Measurements from ENCODE around the gene ASAH2. TPM values are rescaled to one million over a fixed set of nuclear protein-coding genes. Genes with fewer than 3 reads are reported as not detected.

Gene ASAH2
- 2.2 and 5.4 TPM in 2 replicates for total RNA-seq

GRCh38 chr10:50251394-50251793, at the start of gene ASAH2:
ASAH2 (minus strand) TSS chr10:50251516; CDS start chr10:50248610, 2,906 bp downstream.
- Mint-ChIP-seq H3K4me3 (no peak within 1 kb of the TSS), H3K9me3 (no peaks in the 10 kb centered on the region), H3K36me3 (ENCODE audit: low read depth) (no peaks in the 10 kb centered on the region), H3K27ac (no peak within 1 kb of the TSS), H3K27me3 (ENCODE audit: insufficient read depth) (peaks cover 11% of the 10 kb centered on the region), H3K4me1 (ENCODE audit: low read depth) (no peaks in the 10 kb centered on the region)
- no peak for DNase-seq (ENCODE audit: low spot score)
- intact Hi-C loops (cut with micrococcal nuclease): no loop called here

DNA sequence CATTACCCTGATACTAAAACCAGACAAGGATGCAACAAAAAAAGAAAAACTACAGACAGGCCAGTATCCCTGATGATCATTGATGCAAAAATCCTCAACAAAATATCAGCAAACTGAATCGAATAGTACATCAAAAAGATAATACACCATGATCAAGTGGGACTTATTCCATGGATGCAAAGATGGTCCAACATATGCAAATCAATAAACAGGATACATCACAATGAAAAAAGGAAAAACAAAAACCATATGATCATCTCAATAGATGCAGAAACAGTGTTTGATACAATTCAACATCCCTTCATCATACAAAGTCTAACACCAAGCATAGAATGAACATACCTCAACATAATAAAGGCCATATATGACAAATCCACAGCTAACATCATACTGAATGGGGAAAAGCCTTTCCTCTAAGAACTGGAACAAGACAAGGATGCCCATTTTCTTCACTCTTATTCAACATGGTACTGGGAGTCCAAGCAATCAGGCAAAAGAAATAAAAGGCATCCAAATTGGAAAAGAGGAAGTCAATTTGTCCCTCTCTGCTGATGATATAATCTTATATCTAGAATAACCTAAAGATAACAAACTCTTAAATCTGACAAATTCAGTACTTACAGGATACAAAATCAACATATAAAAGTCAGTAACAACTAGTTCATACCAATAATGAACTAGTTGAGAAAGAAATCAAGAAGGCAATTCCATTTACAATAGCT, 48.8 kb upstream of the ASAH2 start:
- Mint-ChIP-seq H3K27ac (no peak overlapping the region), H3K4me1 (ENCODE audit: low read depth) (no peaks in the 10 kb centered on the region), H3K4me3 (no peak overlapping the region), H3K9me3 (peaks cover 11% of the 10 kb centered on the region), H3K27me3 (ENCODE audit: insufficient read depth) (no peaks in the 10 kb centered on the region), H3K36me3 (ENCODE audit: low read depth) (peaks cover 1% of the 10 kb centered on the region)
- intact Hi-C loops (cut with micrococcal nuclease): loop anchor here (10.0 kb wide), 1 partner anchor 325 kb away; the partner anchor contains the start of gene SGMS1
- DNase-seq (ENCODE audit: low spot score): no peak

DNA sequence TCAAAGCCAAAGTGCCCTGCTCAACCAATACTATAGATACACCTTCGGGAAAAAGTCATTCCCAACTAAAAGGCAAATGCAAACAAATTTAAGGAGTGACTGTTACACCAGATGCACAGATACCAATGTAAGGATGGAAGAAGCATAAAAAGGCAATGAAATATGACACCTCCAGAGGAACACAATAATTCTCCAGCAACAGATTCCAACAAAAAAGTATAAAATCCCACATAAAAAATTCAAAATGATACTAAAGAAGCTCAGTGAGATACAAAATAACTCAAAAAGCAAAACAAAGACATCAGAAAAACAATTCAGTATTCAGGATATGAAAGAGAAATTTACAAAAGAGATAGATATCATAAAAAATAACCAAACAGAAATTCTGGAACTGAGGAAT, 44.1 kb upstream of the ASAH2 start:
- H3K36me3 Mint-ChIP-seq (ENCODE audit: low read depth): no peaks in the 10 kb centered on the region
- H3K27me3 Mint-ChIP-seq (ENCODE audit: insufficient read depth): no peaks in the 10 kb centered on the region
- intact Hi-C loops (cut with micrococcal nuclease): loop anchor here (10.0 kb wide), 1 partner anchor 329 kb away; the partner anchor contains the start of gene SGMS1
- no peaks in the 10 kb centered on the region for H3K4me1 Mint-ChIP-seq (ENCODE audit: low read depth)
- H3K4me3 Mint-ChIP-seq: no peak overlapping the region
- H3K9me3 Mint-ChIP-seq: peaks cover 11% of the 10 kb centered on the region
- no peak for DNase-seq (ENCODE audit: low spot score)
- H3K27ac Mint-ChIP-seq: no peak overlapping the region

GRCh38 chr10:50294582-50294981, 43.3 kb upstream of the ASAH2 start:
- intact Hi-C loops (cut with micrococcal nuclease): loop anchor here (10.0 kb wide), 1 partner anchor 330 kb away; the partner anchor contains the start of gene SGMS1
- no peak for DNase-seq (ENCODE audit: low spot score)
- Mint-ChIP-seq H3K4me3 (no peak overlapping the region), H3K27ac (no peak overlapping the region), H3K9me3 (peaks cover 11% of the 10 kb centered on the region), H3K27me3 (ENCODE audit: insufficient read depth) (no peaks in the 10 kb centered on the region), H3K36me3 (ENCODE audit: low read depth) (no peaks in the 10 kb centered on the region), H3K4me1 (ENCODE audit: low read depth) (no peaks in the 10 kb centered on the region)

GRCh38 chr10:50293513-50294313, 42.4 kb upstream of the ASAH2 start:
- H3K27me3 Mint-ChIP-seq (ENCODE audit: insufficient read depth): peaks cover under 1% of the 10 kb centered on the region
- no peak overlapping the region for H3K4me3 Mint-ChIP-seq
- no peak for DNase-seq (ENCODE audit: low spot score)
- H3K9me3 Mint-ChIP-seq: peaks cover 4% of the 10 kb centered on the region
- H3K27ac Mint-ChIP-seq: no peak overlapping the region
- H3K4me1 Mint-ChIP-seq (ENCODE audit: low read depth): no peaks in the 10 kb centered on the region
- no peaks in the 10 kb centered on the region for H3K36me3 Mint-ChIP-seq (ENCODE audit: low read depth)
- intact Hi-C loops (cut with micrococcal nuclease): loop anchor here (10.0 kb wide), 1 partner anchor 331 kb away; the partner anchor contains the start of gene SGMS1

DNA sequence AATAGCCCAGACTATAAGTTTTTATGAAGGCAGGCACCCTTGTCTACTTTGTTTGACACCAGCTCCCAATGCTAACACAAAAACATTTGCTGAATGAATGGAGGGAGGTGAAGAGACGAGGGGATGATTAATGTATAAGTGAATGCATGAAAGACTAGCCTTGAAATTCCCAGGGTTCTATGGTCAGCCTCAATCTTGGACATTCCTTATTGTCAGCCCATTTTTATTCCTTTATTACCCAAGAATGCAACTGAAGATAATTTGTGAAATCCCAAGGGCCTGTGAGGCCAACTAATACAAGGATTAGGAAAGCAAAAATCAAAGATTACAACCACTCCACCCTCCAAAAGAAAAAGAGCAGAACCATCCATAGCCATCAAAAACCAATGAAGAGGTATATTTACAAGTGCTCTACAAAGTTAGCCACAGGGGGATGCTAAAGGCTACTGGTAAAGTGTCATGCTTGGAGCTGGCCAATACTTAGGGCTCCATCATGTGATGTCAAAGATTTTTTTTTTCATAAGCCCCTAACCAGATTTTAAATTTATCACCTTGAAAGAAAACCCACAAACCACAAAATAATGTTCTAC, 40.0 kb upstream of the ASAH2 start:
- no peaks in the 10 kb centered on the region for H3K4me1 Mint-ChIP-seq (ENCODE audit: low read depth)
- DNase-seq (ENCODE audit: low spot score): no peak
- no peaks in the 10 kb centered on the region for H3K36me3 Mint-ChIP-seq (ENCODE audit: low read depth)
- intact Hi-C loops (cut with micrococcal nuclease): loop anchor here (2.0 to 10.0 kb wide), 2 partner anchors 129 to 333 kb away; partner anchors contain the start of gene SGMS1
- no peak overlapping the region for H3K4me3 Mint-ChIP-seq
- no peak overlapping the region for H3K27ac Mint-ChIP-seq
- H3K9me3 Mint-ChIP-seq: no peaks in the 10 kb centered on the region
- H3K27me3 Mint-ChIP-seq (ENCODE audit: insufficient read depth): peaks cover 13% of the 10 kb centered on the region

- no peaks in the 10 kb centered on the region for H3K9me3 Mint-ChIP-seq
- DNase-seq (ENCODE audit: low spot score): no peak
- H3K4me3 Mint-ChIP-seq: no peak overlapping the region
- peaks cover 27% of the 10 kb centered on the region for H3K27me3 Mint-ChIP-seq (ENCODE audit: insufficient read depth)
- H3K4me1 Mint-ChIP-seq (ENCODE audit: low read depth): no peaks in the 10 kb centered on the region
- no peaks in the 10 kb centered on the region for H3K36me3 Mint-ChIP-seq (ENCODE audit: low read depth)
- H3K27ac Mint-ChIP-seq: no peak overlapping the region
- intact Hi-C loops (cut with micrococcal nuclease): no loop called here
Measured at GRCh38 chr10:50289196-50289595, 37.9 kb upstream of the ASAH2 start.

GRCh38 chr10:50286996-50287803, 35.9 kb upstream of the ASAH2 start:
- H3K36me3 Mint-ChIP-seq (ENCODE audit: low read depth): no peaks in the 10 kb centered on the region
- H3K27ac Mint-ChIP-seq: no peak overlapping the region
- H3K9me3 Mint-ChIP-seq: no peaks in the 10 kb centered on the region
- no peak for DNase-seq (ENCODE audit: low spot score)
- no peaks in the 10 kb centered on the region for H3K4me1 Mint-ChIP-seq (ENCODE audit: low read depth)
- peaks cover 41% of the 10 kb centered on the region for H3K27me3 Mint-ChIP-seq (ENCODE audit: insufficient read depth)
- no peak overlapping the region for H3K4me3 Mint-ChIP-seq
- intact Hi-C loops (cut with micrococcal nuclease): no loop called here

- no peaks in the 10 kb centered on the region for H3K36me3 Mint-ChIP-seq (ENCODE audit: low read depth)
- H3K9me3 Mint-ChIP-seq: no peaks in the 10 kb centered on the region
- no peaks in the 10 kb centered on the region for H3K4me1 Mint-ChIP-seq (ENCODE audit: low read depth)
- intact Hi-C loops (cut with micrococcal nuclease): no loop called here
- peaks cover 47% of the 10 kb centered on the region for H3K27me3 Mint-ChIP-seq (ENCODE audit: insufficient read depth)
- H3K4me3 Mint-ChIP-seq: no peak overlapping the region
- H3K27ac Mint-ChIP-seq: no peak overlapping the region
- DNase-seq (ENCODE audit: low spot score): no peak
Measured at GRCh38 chr10:50286517-50286916, 35.2 kb upstream of the ASAH2 start.

GRCh38 chr10:50281967-50282522, 30.7 kb upstream of the ASAH2 start:
- Mint-ChIP-seq H3K36me3 (ENCODE audit: low read depth) (no peaks in the 10 kb centered on the region), H3K9me3 (no peaks in the 10 kb centered on the region), H3K27me3 (ENCODE audit: insufficient read depth) (peaks cover 50% of the 10 kb centered on the region), H3K4me1 (ENCODE audit: low read depth) (no peaks in the 10 kb centered on the region), H3K4me3 (no peak overlapping the region), H3K27ac (no peak overlapping the region)
- no peak for DNase-seq (ENCODE audit: low spot score)
- intact Hi-C loops (cut with micrococcal nuclease): no loop called here

DNA sequence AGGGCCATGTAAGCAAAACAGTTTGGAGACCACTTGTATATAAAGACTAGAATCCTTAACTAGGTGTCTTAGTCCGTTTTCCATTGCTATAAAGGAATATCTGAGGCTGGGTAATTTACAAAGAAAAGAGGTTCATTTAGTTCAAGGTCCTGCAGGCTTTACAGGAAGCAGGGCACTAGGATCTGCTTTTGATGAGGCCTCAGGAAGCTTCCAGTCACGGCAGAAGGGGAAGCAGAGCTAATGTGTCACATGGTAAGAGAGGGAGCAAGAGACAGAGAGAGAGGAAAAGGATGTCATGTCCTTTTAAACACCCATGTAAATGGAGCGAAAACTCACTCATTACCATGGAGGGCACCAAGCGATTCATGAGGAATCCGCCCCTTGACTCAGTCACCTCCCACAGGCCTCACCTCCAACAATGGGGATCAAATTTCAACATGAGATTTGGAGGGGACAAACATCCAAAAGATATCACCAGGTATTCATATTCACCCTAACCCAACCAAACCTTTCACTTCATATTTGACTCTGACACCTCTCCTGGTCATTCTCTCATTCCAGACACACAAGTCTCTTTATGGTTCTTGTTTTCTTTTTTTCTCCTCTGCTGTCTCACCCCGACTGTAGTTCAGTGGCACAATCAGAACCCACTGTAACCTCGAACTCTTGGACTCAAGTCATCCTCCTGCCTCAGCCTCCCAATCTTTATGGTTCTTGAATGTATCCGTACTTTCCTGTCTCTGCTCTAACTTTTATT, 30.1 kb upstream of the ASAH2 start:
- Mint-ChIP-seq H3K9me3 (no peaks in the 10 kb centered on the region), H3K4me3 (no peak overlapping the region), H3K4me1 (ENCODE audit: low read depth) (no peaks in the 10 kb centered on the region), H3K36me3 (ENCODE audit: low read depth) (no peaks in the 10 kb centered on the region), H3K27me3 (ENCODE audit: insufficient read depth) (peaks cover 53% of the 10 kb centered on the region), H3K27ac (no peak overlapping the region)
- intact Hi-C loops (cut with micrococcal nuclease): no loop called here
- no peak for DNase-seq (ENCODE audit: low spot score)
